IPS-18a (cell line): ENCODE data around the gene HABP2.

Experiments used
- H3K27ac ChIP-seq: one replicate; pipeline ENCODE4 v1.5.1; 2013; ENCODE audit warnings: low read length
- H3K27me3 ChIP-seq: one replicate; pipeline ENCODE4 v1.6.1; 2013; ENCODE audit warnings: mild to moderate bottlenecking, low read length; ENCODE audit not compliant: control insufficient read depth, insufficient read depth
- H3K36me3 ChIP-seq: one replicate; pipeline ENCODE4 v1.6.1; 2013; ENCODE audit warnings: low read depth, low read length; ENCODE audit not compliant: control insufficient read depth
- H3K4me1 ChIP-seq: one replicate; pipeline ENCODE4 v1.6.1; 2013; ENCODE audit warnings: low read depth, low read length; ENCODE audit not compliant: control insufficient read depth
- H3K4me3 ChIP-seq: one replicate; pipeline ENCODE4 v1.5.1; 2013; ENCODE audit warnings: low read length
- H3K9ac ChIP-seq: one replicate; pipeline ENCODE4 v1.6.1; 2013; ENCODE audit warnings: mild to moderate bottlenecking, low read length, moderate library complexity
- H3K9me3 ChIP-seq: one replicate; pipeline ENCODE4 v1.6.1; 2013; ENCODE audit warnings: low read depth, low read length; ENCODE audit not compliant: control insufficient read depth

The HABP2 gene

DNA sequence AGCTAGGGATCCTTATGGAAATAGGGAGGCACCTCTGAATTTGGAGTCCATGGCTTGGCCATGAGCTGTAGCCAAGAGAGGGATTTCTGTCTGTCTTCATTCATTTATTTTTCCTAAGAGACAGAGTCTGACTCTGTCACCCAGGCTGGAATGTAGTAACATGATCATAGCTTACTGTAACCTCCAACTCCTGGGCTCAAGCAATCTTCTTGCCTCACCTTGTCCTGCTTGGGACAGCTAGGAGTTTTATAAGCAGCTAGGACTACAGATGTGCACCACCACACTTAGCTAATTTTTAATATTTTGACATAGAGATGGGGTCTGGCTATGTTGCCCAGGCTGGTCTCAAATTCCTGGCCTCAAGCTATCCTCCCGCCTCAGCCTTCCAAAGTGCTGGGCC is 8.5 kb upstream of the HABP2 start:
- no peak overlapping the region for H3K9ac ChIP-seq

GRCh38 chr10:113547426-113547825 is 5.4 kb upstream of the HABP2 start:
- no peak overlapping the region for H3K9ac ChIP-seq
- H3K27me3 ChIP-seq: peaks cover 22% of the 10 kb centered on the region
- no peak overlapping the region for H3K27ac ChIP-seq
- no peaks in the 10 kb centered on the region for H3K36me3 ChIP-seq
- no peaks in the 10 kb centered on the region for H3K9me3 ChIP-seq
- H3K4me1 ChIP-seq: no peaks in the 10 kb centered on the region
- no peak overlapping the region for H3K4me3 ChIP-seq

More for the DNA sequence above, 8.5 kb upstream of the HABP2 start:
- Histone ChIP-seq H3K4me1 (no peaks in the 10 kb centered on the region), H3K27me3 (peaks cover 9% of the 10 kb centered on the region), H3K36me3 (no peaks in the 10 kb centered on the region), H3K27ac (no peak overlapping the region), H3K9me3 (no peaks in the 10 kb centered on the region), H3K4me3 (no peak overlapping the region)

GRCh38 chr10:113549856-113550255 is 3.0 kb upstream of the HABP2 start:
- no peak overlapping the region for H3K27ac ChIP-seq
- H3K4me3 ChIP-seq: no peak overlapping the region
- no peaks in the 10 kb centered on the region for H3K9me3 ChIP-seq
- H3K4me1 ChIP-seq: no peaks in the 10 kb centered on the region
- H3K9ac ChIP-seq: no peak overlapping the region
- H3K36me3 ChIP-seq: no peaks in the 10 kb centered on the region
- peaks cover 46% of the 10 kb centered on the region for H3K27me3 ChIP-seq

GRCh38 chr10:113550365-113550764 is 2.5 kb upstream of the HABP2 start:
- no peak overlapping the region for H3K4me3 ChIP-seq
- H3K9me3 ChIP-seq: no peaks in the 10 kb centered on the region
- H3K27me3 ChIP-seq: peaks cover 51% of the 10 kb centered on the region
- no peaks in the 10 kb centered on the region for H3K4me1 ChIP-seq
- no peak overlapping the region for H3K9ac ChIP-seq
- no peaks in the 10 kb centered on the region for H3K36me3 ChIP-seq
- no peak overlapping the region for H3K27ac ChIP-seq

GRCh38 chr10:113552014-113552413 is 839 bp upstream of the HABP2 start:
- Histone ChIP-seq H3K36me3 (no peaks in the 10 kb centered on the region), H3K9me3 (no peaks in the 10 kb centered on the region), H3K4me1 (no peaks in the 10 kb centered on the region), H3K4me3 (no peak overlapping the region), H3K9ac (no peak overlapping the region), H3K27me3 (peaks cover 68% of the 10 kb centered on the region), H3K27ac (no peak overlapping the region)

DNA sequence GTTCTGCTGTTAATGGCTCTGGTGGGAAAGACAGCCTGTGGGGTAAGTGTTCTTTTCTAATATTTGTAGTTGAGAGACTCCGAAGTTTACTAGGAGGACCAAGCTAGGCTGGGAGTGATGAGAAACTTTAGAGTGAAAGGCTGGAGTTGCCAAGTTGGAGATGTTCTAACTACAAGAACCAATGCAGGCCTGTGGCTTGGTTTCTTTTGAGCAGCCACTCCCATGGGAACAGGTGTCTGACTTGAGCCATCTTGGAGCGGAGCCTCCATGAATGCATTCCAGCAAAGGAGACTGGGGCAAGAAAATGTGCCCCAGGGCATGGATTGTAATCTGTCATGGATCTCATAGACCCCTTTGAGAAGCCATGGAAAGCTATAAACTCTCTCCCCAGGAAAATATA is 296 bp downstream of the HABP2 start:
- Histone ChIP-seq H3K9me3 (no peaks in the 10 kb centered on the region), H3K4me1 (peaks cover 7% of the 10 kb centered on the region), H3K4me3 (no peak overlapping the region), H3K36me3 (no peaks in the 10 kb centered on the region), H3K27ac (no peak overlapping the region), H3K9ac (no peak overlapping the region), H3K27me3 (peaks cover 75% of the 10 kb centered on the region)

- no peak overlapping the region for H3K4me3 ChIP-seq
- H3K27me3 ChIP-seq: peaks cover 80% of the 10 kb centered on the region
- H3K36me3 ChIP-seq: no peaks in the 10 kb centered on the region
- no peak overlapping the region for H3K27ac ChIP-seq
- no peaks in the 10 kb centered on the region for H3K9me3 ChIP-seq
- H3K9ac ChIP-seq: no peak overlapping the region
- peaks cover 12% of the 10 kb centered on the region for H3K4me1 ChIP-seq
Observed at GRCh38 chr10:113554214-113554613, 1.4 kb downstream of the HABP2 start.

DNA sequence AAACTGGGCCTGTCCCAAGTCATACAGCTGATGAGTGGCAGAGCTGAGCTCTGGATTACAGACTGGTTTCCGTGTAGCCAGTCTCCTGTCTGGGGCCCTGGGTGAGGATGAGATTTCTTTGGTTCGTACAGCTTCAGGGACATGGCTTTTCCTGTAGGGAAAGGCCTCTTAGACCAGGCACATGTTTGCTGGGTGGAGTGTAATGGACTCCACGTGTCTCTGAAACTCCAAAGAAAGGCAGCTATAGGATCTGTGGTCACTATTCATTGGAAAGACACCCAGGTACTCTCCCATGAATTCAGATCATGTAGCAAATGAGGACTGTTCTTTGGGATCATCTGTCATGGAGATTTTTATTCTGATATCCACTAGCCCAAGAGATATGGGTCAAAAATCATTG is 2.4 kb downstream of the HABP2 start:
- no peaks in the 10 kb centered on the region for H3K36me3 ChIP-seq
- no peak overlapping the region for H3K27ac ChIP-seq
- H3K4me1 ChIP-seq: peaks cover 20% of the 10 kb centered on the region
- H3K4me3 ChIP-seq: no peak overlapping the region
- H3K9me3 ChIP-seq: no peaks in the 10 kb centered on the region
- no peak overlapping the region for H3K9ac ChIP-seq
- peaks cover 90% of the 10 kb centered on the region for H3K27me3 ChIP-seq

DNA sequence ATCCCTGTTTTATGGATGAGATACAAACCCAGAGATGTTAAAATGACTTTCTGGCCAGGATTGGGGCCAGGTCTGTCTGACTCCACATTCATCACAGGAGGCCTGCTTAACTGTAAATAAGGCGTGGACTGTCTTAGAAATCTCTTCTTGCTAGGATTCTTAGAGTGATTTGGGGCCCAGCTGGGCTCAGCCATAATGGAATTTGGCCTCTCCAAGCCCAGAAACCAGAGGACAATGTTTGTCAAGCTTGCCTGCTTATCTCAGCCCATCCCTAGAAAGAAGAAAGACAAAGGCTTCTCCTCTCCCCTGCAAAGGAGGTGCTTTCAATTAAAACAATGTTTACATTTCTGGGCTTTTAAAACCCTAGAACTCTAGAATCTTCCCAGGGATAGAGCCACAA is 2.9 kb downstream of the HABP2 start:
- H3K27me3 ChIP-seq: peaks cover 95% of the 10 kb centered on the region
- H3K9me3 ChIP-seq: no peaks in the 10 kb centered on the region
- no peaks in the 10 kb centered on the region for H3K36me3 ChIP-seq
- H3K27ac ChIP-seq: no peak overlapping the region
- H3K9ac ChIP-seq: no peak overlapping the region
- peaks cover 20% of the 10 kb centered on the region for H3K4me1 ChIP-seq
- H3K4me3 ChIP-seq: no peak overlapping the region

DNA sequence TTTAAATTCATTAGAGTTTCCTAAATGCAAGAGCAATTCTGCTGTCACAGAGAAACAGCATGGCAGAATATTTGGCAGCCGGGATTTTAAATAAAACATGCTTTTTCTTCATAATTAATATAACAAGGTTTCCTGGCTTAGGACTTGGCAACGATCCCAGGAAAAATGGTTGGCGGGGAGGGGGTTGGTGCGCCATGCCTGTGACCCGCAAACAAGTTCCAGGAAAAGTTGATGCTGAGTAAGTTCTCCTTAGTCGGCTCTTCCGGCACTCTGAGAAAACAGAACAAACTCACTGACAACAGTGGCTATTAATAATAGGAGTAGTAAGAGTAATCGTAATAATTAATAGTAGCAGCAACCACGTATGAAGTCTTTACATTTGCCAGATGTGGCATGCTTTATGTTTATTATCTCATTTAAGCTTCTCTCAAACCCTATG is 4.6 kb downstream of the HABP2 start:
- Histone ChIP-seq H3K4me3 (no peak overlapping the region), H3K4me1 (peaks cover 20% of the 10 kb centered on the region), H3K9ac (no peak overlapping the region), H3K27me3 (peaks cover 99% of the 10 kb centered on the region), H3K9me3 (no peaks in the 10 kb centered on the region), H3K27ac (no peak overlapping the region), H3K36me3 (no peaks in the 10 kb centered on the region)

GRCh38 chr10:113557903-113558321 is 5.1 kb downstream of the HABP2 start:
- no peak overlapping the region for H3K9ac ChIP-seq
- H3K27ac ChIP-seq: no peak overlapping the region
- no peaks in the 10 kb centered on the region for H3K36me3 ChIP-seq
- H3K9me3 ChIP-seq: no peaks in the 10 kb centered on the region
- H3K4me3 ChIP-seq: no peak overlapping the region
- H3K27me3 ChIP-seq: peaks cover 99% of the 10 kb centered on the region
- peaks cover 20% of the 10 kb centered on the region for H3K4me1 ChIP-seq

DNA sequence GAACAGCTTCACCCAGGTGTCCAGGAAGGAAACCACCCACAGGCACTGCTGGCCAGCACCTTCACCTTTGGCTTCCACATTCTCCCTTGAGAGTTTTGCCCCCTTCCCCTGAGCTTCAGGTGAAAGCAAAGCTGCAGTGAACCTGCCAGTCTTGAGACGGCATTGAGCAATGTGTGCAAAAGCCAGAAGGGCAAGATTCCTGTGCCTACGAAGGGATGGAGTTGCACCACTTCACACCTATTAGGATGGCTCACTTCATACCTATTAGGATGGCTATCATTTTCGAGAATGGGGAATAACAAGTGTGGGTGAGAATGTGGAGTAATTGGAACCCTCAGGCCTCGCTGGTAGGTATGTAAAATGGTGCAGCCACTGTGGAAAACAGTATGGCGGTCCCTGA is 7.2 kb downstream of the HABP2 start:
- Histone ChIP-seq H3K27me3 (peaks cover 91% of the 10 kb centered on the region), H3K27ac (no peak overlapping the region), H3K9me3 (no peaks in the 10 kb centered on the region), H3K4me3 (no peak overlapping the region), H3K9ac (no peak overlapping the region), H3K4me1 (peaks cover 20% of the 10 kb centered on the region), H3K36me3 (no peaks in the 10 kb centered on the region)
